ENCODE results near the gene SLC22A17. TPM values are rescaled to one million over a fixed set of nuclear protein-coding genes. Genes with fewer than 3 reads are reported as not detected.

Gene SLC22A17
- total RNA-seq, 1 donor from 2014 or later, result 49.0 TPM

- TF ChIP-seq, protein P1, sequence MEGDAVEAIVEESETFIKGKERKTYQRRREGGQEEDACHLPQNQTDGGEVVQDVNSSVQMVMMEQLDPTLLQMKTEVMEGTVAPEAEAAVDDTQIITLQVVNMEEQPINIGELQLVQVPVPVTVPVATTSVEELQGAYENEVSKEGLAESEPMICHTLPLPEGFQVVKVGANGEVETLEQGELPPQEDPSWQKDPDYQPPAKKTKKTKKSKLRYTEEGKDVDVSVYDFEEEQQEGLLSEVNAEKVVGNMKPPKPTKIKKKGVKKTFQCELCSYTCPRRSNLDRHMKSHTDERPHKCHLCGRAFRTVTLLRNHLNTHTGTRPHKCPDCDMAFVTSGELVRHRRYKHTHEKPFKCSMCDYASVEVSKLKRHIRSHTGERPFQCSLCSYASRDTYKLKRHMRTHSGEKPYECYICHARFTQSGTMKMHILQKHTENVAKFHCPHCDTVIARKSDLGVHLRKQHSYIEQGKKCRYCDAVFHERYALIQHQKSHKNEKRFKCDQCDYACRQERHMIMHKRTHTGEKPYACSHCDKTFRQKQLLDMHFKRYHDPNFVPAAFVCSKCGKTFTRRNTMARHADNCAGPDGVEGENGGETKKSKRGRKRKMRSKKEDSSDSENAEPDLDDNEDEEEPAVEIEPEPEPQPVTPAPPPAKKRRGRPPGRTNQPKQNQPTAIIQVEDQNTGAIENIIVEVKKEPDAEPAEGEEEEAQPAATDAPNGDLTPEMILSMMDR (IDR thresholded peaks at IDR 0.05; ENCODE audit: unreplicated experiment), result no peak
- Mint-ChIP-seq H3K4me3 (no peak overlapping the region), H3K27me3 (ENCODE audit: low read depth) (peaks cover 12% of the 10 kb centered on the region), H3K36me3 (no peaks in the 10 kb centered on the region), H3K4me1 (peaks cover 17% of the 10 kb centered on the region), H3K27ac (no peak overlapping the region), H3K9me3 (no peaks in the 10 kb centered on the region)
- no peak for DNase-seq (ENCODE audit: low spot score in 2 of 2, unreplicated experiment in 2 of 2)
Measured at GRCh38 chr14:23348297-23348655, 4.4 kb downstream of the SLC22A17 start.

- no peak for DNase-seq (ENCODE audit: low spot score in 2 of 2, unreplicated experiment in 2 of 2)
- Mint-ChIP-seq H3K4me1 (peaks cover 13% of the 10 kb centered on the region), H3K27me3 (ENCODE audit: low read depth) (peaks cover 13% of the 10 kb centered on the region), H3K36me3 (no peaks in the 10 kb centered on the region), H3K4me3 (no peak overlapping the region), H3K27ac (no peak overlapping the region), H3K9me3 (no peaks in the 10 kb centered on the region)
- TF ChIP-seq, protein P1 (IDR thresholded peaks at IDR 0.05; ENCODE audit: unreplicated experiment), result no peak
Measured at GRCh38 chr14:23347406-23348296, 5.0 kb downstream of the SLC22A17 start.

GRCh38 chr14:23346693-23347405 is 5.8 kb downstream of the SLC22A17 start:
- H3K27ac Mint-ChIP-seq, result no peak overlapping the region
- H3K9me3 Mint-ChIP-seq, result no peaks in the 10 kb centered on the region
- peaks cover 13% of the 10 kb centered on the region for H3K27me3 Mint-ChIP-seq (ENCODE audit: low read depth)
- no peaks in the 10 kb centered on the region for H3K36me3 Mint-ChIP-seq
- TF ChIP-seq, protein P1 (IDR thresholded peaks at IDR 0.05; ENCODE audit: unreplicated experiment), result no peak
- no peak overlapping the region for H3K4me3 Mint-ChIP-seq
- H3K4me1 Mint-ChIP-seq, result peaks cover 13% of the 10 kb centered on the region
- DNase-seq (ENCODE audit: low spot score in 2 of 2, unreplicated experiment in 2 of 2), result no peak

DNA sequence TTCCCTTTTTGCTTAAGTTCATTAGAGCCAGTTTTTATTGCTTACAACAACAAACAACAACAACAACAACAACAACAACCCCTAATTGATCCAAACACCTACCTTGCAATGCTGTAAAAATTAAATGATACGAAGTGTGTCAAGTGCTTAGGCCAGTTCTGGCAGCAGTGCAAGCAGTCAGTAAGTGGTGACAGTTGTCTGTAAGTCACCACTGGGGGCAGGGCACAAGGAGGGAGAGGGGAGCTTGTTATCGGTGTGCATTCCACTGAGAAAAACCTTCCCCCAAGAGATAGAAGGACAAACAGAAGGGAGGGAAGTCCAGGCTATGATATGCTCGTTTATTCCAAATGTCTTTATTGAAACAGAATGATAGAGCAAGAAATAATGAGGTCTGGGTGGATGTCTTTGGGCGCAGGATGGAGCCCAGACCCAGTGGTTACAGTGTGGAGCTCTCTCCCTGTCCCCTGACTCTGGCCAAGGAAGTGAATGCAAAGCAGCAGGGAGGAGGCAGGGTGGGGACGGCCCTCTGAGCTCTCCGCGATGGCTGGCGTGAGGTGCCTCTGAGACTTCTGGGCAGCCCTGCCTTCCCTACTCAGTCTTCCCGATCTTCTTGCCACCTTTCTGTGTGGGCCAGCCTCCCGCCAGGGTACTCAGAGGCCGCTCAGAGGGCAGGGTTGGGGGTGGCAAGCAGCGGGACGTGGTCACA is 6.5 kb downstream of the SLC22A17 start:
- no peaks in the 10 kb centered on the region for H3K9me3 Mint-ChIP-seq
- H3K4me1 Mint-ChIP-seq, result peaks cover 10% of the 10 kb centered on the region
- H3K4me3 Mint-ChIP-seq, result no peak overlapping the region
- no peaks in the 10 kb centered on the region for H3K36me3 Mint-ChIP-seq
- H3K27ac Mint-ChIP-seq, result no peak overlapping the region
- DNase-seq (ENCODE audit: low spot score in 2 of 2, unreplicated experiment in 2 of 2), result no peak
- peaks cover 9% of the 10 kb centered on the region for H3K27me3 Mint-ChIP-seq (ENCODE audit: low read depth)
- TF ChIP-seq, protein P1 (IDR thresholded peaks at IDR 0.05; ENCODE audit: unreplicated experiment), result no peak

DNA sequence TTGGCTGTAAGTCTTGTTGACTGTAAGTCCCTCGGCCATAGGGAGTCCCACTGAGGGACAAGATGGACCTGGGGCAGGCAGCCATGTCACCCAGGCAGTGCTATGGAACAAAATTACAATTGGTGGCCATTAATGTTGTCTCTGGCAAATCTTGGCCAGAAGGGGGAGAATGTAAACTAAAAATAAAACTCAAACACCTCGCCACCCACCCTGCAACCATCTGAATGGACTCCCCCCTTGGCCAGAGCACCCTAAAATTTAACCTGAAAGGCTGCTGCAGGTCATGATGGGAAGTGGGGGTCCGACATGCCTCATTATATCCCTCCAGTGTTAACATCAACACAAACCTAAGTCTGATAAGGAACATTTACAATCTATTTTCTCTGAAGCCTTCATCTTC is 8.2 kb downstream of the SLC22A17 start:
- Mint-ChIP-seq H3K36me3 (no peaks in the 10 kb centered on the region), H3K4me1 (peaks cover 9% of the 10 kb centered on the region), H3K27ac (no peak overlapping the region), H3K9me3 (peaks cover 11% of the 10 kb centered on the region), H3K27me3 (ENCODE audit: low read depth) (peaks cover 2% of the 10 kb centered on the region), H3K4me3 (no peak overlapping the region)
- DNase-seq (ENCODE audit: low spot score in 2 of 2, unreplicated experiment in 2 of 2), result no peak
- TF ChIP-seq, protein P1 (IDR thresholded peaks at IDR 0.05; ENCODE audit: unreplicated experiment), result no peak

Data from mesothelial cell of epicardium (in vitro differentiated cells).